ENCODE data around the gene DNAJB8.

- TF ChIP-seq CTCF (IDR thresholded peaks at IDR 0.05; ENCODE audit: low read depth, low read length, poor library complexity, severe bottlenecking), result no peak
- no peak for TF ChIP-seq EZH2phosphoT487 (IDR thresholded peaks at IDR 0.05; ENCODE audit: borderline replicate concordance, low read length)
These were observed 32.3 kb upstream of the DNAJB8 start for GRCh38 chr3:128498901-128499530.
